Measurements from ENCODE around the gene MRPL58.
"Not testable (repeated sequence)": the region's sequence is repeated elsewhere in the genome, so short reads cannot be mapped to it uniquely, and the experiment has no call there.

Gene MRPL58

DNA sequence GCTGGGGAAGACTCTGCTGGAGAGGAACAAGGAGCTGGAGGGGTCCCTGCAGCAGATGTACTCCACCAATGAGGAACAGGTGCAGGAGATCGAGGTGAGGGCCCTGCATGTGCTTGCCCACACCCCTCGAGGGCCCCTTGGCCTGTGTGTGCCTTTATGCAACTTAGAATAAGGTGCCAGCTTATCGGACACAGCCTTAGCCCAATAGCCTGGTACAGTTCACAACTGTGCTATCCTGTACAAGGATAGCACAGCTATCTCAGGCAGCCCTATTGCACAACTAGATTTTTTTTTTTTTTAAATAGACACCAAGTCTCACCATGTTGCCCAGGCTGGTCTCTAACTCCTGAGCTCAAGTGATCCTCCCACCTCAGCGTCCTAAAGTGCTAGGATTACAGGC is 12.9 kb upstream of the MRPL58 start:
- H3K9me3 Mint-ChIP-seq: no peaks in the 10 kb centered on the region
- intact Hi-C loops (cut with micrococcal nuclease): no loop called here
- H3K36me3 Mint-ChIP-seq (ENCODE audit: low read depth): peaks cover 38% of the 10 kb centered on the region
- H3K27me3 Mint-ChIP-seq: peaks cover 11% of the 10 kb centered on the region
- H3K27ac Mint-ChIP-seq: peak overlapping the region; percentile 13
- peaks cover 51% of the 10 kb centered on the region for H3K4me1 Mint-ChIP-seq (ENCODE audit: low read depth)
- no peak overlapping the region for H3K4me3 Mint-ChIP-seq

DNA sequence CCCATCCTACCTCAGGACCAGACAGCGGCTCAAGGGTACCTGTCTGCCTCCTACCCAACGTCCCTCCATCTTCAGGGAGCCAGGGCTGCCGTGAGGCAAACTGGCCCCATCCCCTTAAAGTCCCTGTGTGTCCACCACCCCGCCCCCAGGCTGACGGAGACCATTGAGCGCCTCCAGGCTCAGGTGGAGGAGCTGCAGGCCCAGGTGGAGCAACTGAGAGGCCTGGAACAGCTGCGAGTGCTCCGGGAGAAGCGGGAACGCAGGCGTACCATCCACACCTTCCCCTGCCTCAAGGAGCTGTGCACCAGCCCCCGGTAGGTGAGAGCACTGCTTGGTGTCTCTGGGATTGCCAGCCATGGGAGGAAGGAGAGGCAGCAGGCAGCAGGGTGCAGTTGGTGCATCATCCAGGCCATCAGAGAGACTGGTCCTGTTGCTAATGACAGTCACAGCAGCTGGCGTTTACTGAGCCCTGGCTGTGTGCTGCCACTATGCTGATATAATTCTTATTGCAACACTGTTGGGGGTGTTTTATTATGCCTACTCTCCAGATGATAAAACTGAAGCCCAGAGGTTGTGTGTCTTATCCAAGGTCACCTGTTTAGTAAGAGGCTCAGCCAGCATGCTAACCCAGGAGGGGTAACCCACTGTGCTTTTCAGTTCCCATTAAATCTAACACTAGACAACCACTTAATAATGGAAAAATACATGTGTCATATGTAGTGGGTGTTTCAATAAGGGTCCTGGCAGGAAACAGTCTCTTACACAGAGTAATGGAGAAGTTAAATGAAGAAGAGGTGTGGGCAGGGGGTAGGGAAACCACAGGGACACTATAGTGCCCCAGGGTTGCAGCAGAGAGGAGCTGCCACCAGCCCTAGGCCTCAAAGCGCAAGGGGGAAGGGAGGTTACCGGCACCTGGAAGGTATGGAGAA is 10.3 kb upstream of the MRPL58 start:
- peaks cover 51% of the 10 kb centered on the region for H3K4me1 Mint-ChIP-seq (ENCODE audit: low read depth)
- no peaks in the 10 kb centered on the region for H3K9me3 Mint-ChIP-seq
- H3K4me3 Mint-ChIP-seq: no peak overlapping the region
- H3K27me3 Mint-ChIP-seq: peaks cover 17% of the 10 kb centered on the region
- H3K27ac Mint-ChIP-seq: peak overlapping the region; percentile 54
- H3K36me3 Mint-ChIP-seq (ENCODE audit: low read depth): peaks cover 52% of the 10 kb centered on the region
- intact Hi-C loops (cut with micrococcal nuclease): no loop called here

DNA sequence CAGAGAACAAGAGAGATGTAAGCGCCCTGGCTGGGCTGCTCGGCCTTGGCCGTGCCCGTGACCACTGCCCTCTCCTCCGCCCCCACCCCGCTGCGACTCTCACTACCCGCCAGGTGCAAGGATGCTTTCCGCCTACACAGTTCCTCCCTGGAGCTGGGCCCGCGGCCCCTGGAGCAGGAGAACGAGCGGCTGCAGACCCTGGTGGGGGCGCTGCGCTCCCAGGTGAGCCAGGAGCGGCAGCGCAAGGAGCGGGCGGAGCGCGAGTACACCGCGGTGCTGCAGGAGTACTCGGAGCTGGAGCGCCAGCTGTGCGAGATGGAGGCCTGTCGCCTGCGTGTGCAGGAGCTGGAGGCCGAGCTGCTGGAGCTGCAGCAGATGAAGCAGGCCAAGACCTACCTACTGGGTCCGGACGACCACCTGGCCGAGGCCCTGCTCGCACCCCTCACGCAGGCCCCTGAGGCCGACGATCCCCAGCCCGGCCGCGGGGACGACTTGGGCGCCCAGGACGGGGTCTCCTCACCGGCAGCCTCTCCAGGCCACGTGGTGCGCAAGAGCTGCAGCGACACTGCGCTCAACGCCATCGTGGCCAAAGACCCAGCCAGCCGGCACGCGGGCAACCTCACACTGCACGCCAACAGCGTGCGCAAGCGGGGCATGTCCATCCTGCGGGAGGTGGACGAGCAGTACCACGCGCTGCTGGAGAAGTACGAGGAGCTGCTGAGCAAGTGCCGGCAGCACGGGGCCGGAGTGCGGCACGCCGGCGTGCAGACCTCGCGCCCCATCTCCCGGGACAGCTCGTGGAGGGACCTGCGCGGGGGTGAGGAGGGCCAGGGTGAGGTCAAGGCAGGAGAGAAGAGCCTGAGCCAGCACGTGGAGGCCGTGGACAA is 9.2 kb upstream of the MRPL58 start:
- intact Hi-C loops (cut with micrococcal nuclease): no loop called here
- no peak overlapping the region for H3K4me3 Mint-ChIP-seq
- peak overlapping the region; percentile 54 for H3K27ac Mint-ChIP-seq
- H3K4me1 Mint-ChIP-seq (ENCODE audit: low read depth): peaks cover 45% of the 10 kb centered on the region
- H3K27me3 Mint-ChIP-seq: peaks cover 19% of the 10 kb centered on the region
- no peaks in the 10 kb centered on the region for H3K9me3 Mint-ChIP-seq
- peaks cover 52% of the 10 kb centered on the region for H3K36me3 Mint-ChIP-seq (ENCODE audit: low read depth)

DNA sequence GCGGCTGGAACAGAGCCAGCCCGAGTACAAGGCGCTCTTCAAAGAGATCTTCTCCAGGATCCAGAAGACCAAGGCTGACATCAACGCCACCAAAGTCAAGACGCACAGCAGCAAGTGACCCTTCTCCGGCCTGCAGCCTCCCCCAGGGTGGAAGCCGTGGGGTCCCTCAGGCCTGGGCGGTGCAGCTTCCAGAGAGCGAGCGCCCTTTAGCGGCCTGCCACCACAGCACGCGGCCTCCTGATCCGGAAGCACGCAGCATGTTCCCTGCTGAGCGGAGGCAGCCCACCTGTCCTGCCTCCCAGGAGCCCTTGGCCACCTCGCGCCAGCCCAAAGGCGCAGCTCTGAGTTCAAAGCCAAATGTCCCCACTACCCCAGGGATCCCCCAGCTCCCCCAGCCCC is 8.5 kb upstream of the MRPL58 start:
- Mint-ChIP-seq H3K9me3 (no peaks in the 10 kb centered on the region), H3K36me3 (ENCODE audit: low read depth) (peaks cover 52% of the 10 kb centered on the region), H3K4me3 (no peak overlapping the region), H3K4me1 (ENCODE audit: low read depth) (peaks cover 38% of the 10 kb centered on the region), H3K27me3 (peaks cover 19% of the 10 kb centered on the region), H3K27ac (no peak overlapping the region)
- intact Hi-C loops (cut with micrococcal nuclease): no loop called here

DNA sequence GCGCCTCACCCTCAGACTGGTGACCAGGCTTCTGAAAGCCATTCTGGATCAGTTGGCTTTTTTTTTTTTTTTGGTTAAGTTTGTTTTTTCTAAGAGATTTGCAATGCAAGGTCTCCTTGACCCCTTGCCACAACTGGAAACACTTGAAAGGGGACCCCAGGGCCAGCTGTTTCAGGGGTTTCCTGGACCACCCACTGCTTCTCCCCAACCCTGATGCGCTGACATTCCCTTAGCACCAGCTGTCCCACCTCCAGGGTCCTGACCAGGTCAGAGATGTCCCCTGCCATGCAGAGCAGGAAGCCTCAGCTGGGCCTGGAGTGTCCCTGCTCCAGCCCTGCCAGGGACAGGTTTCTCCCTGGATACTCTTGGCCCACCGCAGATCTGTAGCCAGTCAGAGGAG is 8.1 kb upstream of the MRPL58 start:
- H3K4me3 Mint-ChIP-seq: no peak overlapping the region
- H3K4me1 Mint-ChIP-seq (ENCODE audit: low read depth): peaks cover 34% of the 10 kb centered on the region
- peaks cover 19% of the 10 kb centered on the region for H3K27me3 Mint-ChIP-seq
- H3K27ac Mint-ChIP-seq: no peak overlapping the region
- H3K36me3 Mint-ChIP-seq (ENCODE audit: low read depth): peaks cover 52% of the 10 kb centered on the region
- intact Hi-C loops (cut with micrococcal nuclease): no loop called here
- no peaks in the 10 kb centered on the region for H3K9me3 Mint-ChIP-seq

- peaks cover 32% of the 10 kb centered on the region for H3K4me1 Mint-ChIP-seq (ENCODE audit: low read depth)
- peaks cover 19% of the 10 kb centered on the region for H3K27me3 Mint-ChIP-seq
Measured at GRCh38 chr17:75005291-75005690, 7.2 kb upstream of the MRPL58 start.

DNA sequence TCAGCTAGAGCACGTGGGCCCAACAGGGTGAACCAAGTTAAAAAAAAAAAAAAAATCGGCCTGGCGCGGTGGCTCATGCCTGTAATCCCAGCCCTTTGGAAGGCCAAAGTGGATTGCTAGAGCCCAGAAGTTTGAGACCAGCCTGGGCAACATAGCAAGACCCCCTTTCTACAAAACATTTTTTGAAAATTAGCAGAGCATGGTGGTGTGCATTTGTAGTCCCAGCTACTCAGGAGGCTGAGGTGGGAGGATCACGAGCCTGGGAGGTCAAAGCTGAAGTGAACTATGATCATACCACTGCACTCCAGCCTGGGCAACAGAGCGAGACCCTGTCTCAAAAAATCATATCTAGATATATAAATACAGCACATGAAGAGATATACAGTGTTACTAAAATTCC is 6.4 kb upstream of the MRPL58 start:
- peaks cover 48% of the 10 kb centered on the region for H3K36me3 Mint-ChIP-seq (ENCODE audit: low read depth)
- H3K27me3 Mint-ChIP-seq: peaks cover 19% of the 10 kb centered on the region
- H3K4me3 Mint-ChIP-seq, H3K9me3 Mint-ChIP-seq: not testable (repeated sequence)
- intact Hi-C loops (cut with micrococcal nuclease): loop anchor here (1.0 kb wide), 1 partner anchor 45 kb away; no protein-coding TSS in a partner anchor
- H3K27ac Mint-ChIP-seq: peak overlapping the region; percentile 26
- H3K4me1 Mint-ChIP-seq (ENCODE audit: low read depth): peaks cover 30% of the 10 kb centered on the region

More at GRCh38 chr17:75005291-75005690, 7.2 kb upstream of the MRPL58 start:
- intact Hi-C loops (cut with micrococcal nuclease): no loop called here
- Mint-ChIP-seq H3K27ac (no peak overlapping the region), H3K4me3 (no peak overlapping the region), H3K36me3 (ENCODE audit: low read depth) (peaks cover 52% of the 10 kb centered on the region), H3K9me3 (no peaks in the 10 kb centered on the region)

- Mint-ChIP-seq H3K4me3 (no peak overlapping the region), H3K36me3 (ENCODE audit: low read depth) (peaks cover 42% of the 10 kb centered on the region), H3K4me1 (ENCODE audit: low read depth) (peaks cover 24% of the 10 kb centered on the region), H3K9me3 (no peaks in the 10 kb centered on the region), H3K27me3 (peaks cover 19% of the 10 kb centered on the region), H3K27ac (peak overlapping the region; percentile 26)
- intact Hi-C loops (cut with micrococcal nuclease): loop anchor here (1.0 kb wide), 1 partner anchor 45 kb away; no protein-coding TSS in a partner anchor
Measured at GRCh38 chr17:75006653-75007052, 5.8 kb upstream of the MRPL58 start.

DNA sequence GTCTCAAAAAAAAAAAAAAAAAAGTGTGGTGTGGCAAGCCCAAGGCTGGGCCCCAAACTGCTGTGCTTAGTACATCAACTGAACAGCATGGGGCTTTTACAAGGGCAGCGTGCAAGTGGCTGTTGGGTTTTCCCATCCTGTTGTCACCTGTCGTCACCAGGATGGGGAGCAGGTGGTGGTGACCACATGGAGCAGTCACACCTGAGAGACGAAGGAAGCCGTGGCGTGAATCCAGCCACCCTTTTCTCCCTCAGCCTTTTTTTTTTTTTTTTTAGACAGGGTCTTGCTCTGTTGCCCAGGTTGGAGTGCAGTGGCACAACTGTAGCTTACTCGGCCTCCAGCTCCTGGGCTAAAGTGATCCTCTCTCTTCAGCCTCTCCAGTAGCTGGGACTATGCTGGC is 4.1 kb upstream of the MRPL58 start:
- no peak overlapping the region for H3K4me3 Mint-ChIP-seq
- no peaks in the 10 kb centered on the region for H3K9me3 Mint-ChIP-seq
- peaks cover 32% of the 10 kb centered on the region for H3K36me3 Mint-ChIP-seq (ENCODE audit: low read depth)
- intact Hi-C loops (cut with micrococcal nuclease): no loop called here
- H3K4me1 Mint-ChIP-seq (ENCODE audit: low read depth): peaks cover 20% of the 10 kb centered on the region
- no peak overlapping the region for H3K27ac Mint-ChIP-seq
- H3K27me3 Mint-ChIP-seq: peaks cover 15% of the 10 kb centered on the region

- Mint-ChIP-seq H3K4me1 (ENCODE audit: low read depth) (peaks cover 27% of the 10 kb centered on the region), H3K27ac (no peak overlapping the region), H3K9me3 (no peaks in the 10 kb centered on the region), H3K27me3 (peaks cover 11% of the 10 kb centered on the region), H3K4me3 (no peak overlapping the region), H3K36me3 (ENCODE audit: low read depth) (peaks cover 23% of the 10 kb centered on the region)
- intact Hi-C loops (cut with micrococcal nuclease): no loop called here
Measured at GRCh38 chr17:75009139-75009724, 3.2 kb upstream of the MRPL58 start.

DNA sequence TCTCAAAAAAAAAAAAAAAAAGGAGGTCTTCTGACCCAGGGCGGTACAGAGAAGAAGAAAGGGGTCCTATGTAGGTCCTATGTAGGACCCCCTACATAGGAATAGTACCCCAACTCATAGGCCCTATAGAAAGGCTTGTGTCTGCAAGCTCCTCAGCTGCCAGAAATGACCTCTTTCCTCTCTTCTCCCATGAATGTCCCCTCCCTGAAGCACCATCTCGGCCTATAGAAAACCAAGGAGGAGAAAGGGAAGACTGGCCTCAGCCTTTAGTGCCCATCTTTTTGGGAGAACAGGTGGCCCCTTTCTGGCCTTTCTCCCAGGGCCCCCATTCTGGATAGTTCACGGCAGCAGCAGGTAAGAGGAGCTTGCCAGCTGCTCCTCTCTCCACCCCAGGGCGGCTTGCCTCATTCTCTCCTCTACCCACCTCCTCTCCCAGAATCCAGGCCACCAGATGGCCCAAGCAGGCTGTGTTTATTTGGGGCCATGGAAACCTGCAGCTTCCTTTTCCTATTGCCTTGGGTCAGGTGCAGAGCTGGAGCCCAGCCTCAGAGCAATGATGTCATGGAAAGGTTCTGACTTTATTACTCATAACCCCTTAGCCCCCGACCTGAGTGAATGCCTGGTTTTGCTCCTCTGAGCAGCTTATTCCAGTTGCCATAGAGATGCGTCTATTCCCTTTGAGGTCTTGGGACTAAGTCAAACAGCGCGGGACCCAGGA is 1.6 kb upstream of the MRPL58 start:
- intact Hi-C loops (cut with micrococcal nuclease): no loop called here
- Mint-ChIP-seq H3K36me3 (ENCODE audit: low read depth) (peaks cover 19% of the 10 kb centered on the region), H3K4me1 (ENCODE audit: low read depth) (peaks cover 37% of the 10 kb centered on the region), H3K27ac (no peak overlapping the region), H3K9me3 (no peaks in the 10 kb centered on the region), H3K4me3 (no peak overlapping the region), H3K27me3 (peaks cover 2% of the 10 kb centered on the region)

GRCh38 chr17:75011401-75012095 is 922 bp upstream of the MRPL58 start:
- no peak overlapping the region for H3K4me3 Mint-ChIP-seq
- peaks cover 2% of the 10 kb centered on the region for H3K27me3 Mint-ChIP-seq
- H3K27ac Mint-ChIP-seq: peak overlapping the region; percentile 95
- peaks cover 25% of the 10 kb centered on the region for H3K36me3 Mint-ChIP-seq (ENCODE audit: low read depth)
- H3K4me1 Mint-ChIP-seq (ENCODE audit: low read depth): peaks cover 32% of the 10 kb centered on the region
- no peaks in the 10 kb centered on the region for H3K9me3 Mint-ChIP-seq
- intact Hi-C loops (cut with micrococcal nuclease): no loop called here

- H3K9me3 Mint-ChIP-seq: no peaks in the 10 kb centered on the region
- peaks cover 2% of the 10 kb centered on the region for H3K27me3 Mint-ChIP-seq
- H3K27ac Mint-ChIP-seq: peak overlapping the region; percentile 95
- peaks cover 27% of the 10 kb centered on the region for H3K4me1 Mint-ChIP-seq (ENCODE audit: low read depth)
- peaks cover 29% of the 10 kb centered on the region for H3K36me3 Mint-ChIP-seq (ENCODE audit: low read depth)
- intact Hi-C loops (cut with micrococcal nuclease): no loop called here
- peak overlapping the region; percentile 93 for H3K4me3 Mint-ChIP-seq
Measured at GRCh38 chr17:75012096-75012345, 449 bp upstream of the MRPL58 start.
